ENCODE results near the gene HSD17B1.

The HSD17B1 gene

DNA sequence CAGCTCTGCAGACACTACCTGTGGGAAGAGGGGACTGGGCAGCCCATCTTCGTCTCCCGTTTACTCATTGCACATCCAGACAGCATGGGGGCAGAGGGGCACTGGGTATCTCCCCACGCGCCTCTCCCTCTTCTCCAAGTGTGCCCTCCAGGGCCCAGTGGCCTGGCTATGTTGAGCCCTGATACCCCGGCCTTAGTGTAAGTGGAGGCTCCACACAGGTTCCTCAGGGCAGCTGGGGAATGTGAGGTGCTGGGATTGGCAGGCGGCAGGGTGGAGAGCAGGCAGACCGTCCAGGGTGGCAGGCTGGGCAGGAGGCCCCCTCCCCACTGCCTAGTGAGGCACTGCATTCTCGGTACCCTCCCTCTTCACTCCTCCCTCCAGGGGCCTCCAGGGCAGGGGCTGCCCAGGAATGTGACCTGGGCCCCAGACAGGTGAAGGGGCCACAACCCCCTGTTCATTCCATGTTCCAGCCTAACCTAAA lies 29.9 kb upstream of the HSD17B1 start:
- no peak overlapping the region for H3K4me3 ChIP-seq (ENCODE audit: low read length, poor library complexity, severe bottlenecking)
- no peaks in the 10 kb centered on the region for H3K9me2 ChIP-seq (replicated peaks; ENCODE audit: low read depth, low read length)
- H3K4me1 ChIP-seq (ENCODE audit: insufficient read depth, low read length, poor library complexity, severe bottlenecking) = peaks cover 23% of the 10 kb centered on the region
- no peak overlapping the region for H3K4me2 ChIP-seq (ENCODE audit: low read depth, low read length, poor library complexity, severe bottlenecking)
- no peaks in the 10 kb centered on the region for H4K20me1 ChIP-seq (ENCODE audit: insufficient read depth, low read length, poor library complexity, severe bottlenecking)
- no peaks in the 10 kb centered on the region for H3K79me2 ChIP-seq (ENCODE audit: insufficient read depth, low read length)
- no peak overlapping the region for H2AFZ ChIP-seq (ENCODE audit: low read length)
- no peaks in the 10 kb centered on the region for H3K36me3 ChIP-seq (ENCODE audit: insufficient read depth, low read length)
- no peaks in the 10 kb centered on the region for H3K27me3 ChIP-seq (ENCODE audit: insufficient read depth, low read length, poor library complexity, severe bottlenecking)
- no peak overlapping the region for H3K9ac ChIP-seq (ENCODE audit: low read depth, low read length, poor library complexity, severe bottlenecking)
- H3K9me3 ChIP-seq (ENCODE audit: insufficient read depth, low read depth, low read length) = no peaks in the 10 kb centered on the region
- H3F3A ChIP-seq (ENCODE audit: low read depth) = no peaks in the 10 kb centered on the region
- TF ChIP-seq EZH2phosphoT487 (IDR thresholded peaks at IDR 0.05; ENCODE audit: borderline replicate concordance) = no peak
- TF ChIP-seq, protein P1, sequence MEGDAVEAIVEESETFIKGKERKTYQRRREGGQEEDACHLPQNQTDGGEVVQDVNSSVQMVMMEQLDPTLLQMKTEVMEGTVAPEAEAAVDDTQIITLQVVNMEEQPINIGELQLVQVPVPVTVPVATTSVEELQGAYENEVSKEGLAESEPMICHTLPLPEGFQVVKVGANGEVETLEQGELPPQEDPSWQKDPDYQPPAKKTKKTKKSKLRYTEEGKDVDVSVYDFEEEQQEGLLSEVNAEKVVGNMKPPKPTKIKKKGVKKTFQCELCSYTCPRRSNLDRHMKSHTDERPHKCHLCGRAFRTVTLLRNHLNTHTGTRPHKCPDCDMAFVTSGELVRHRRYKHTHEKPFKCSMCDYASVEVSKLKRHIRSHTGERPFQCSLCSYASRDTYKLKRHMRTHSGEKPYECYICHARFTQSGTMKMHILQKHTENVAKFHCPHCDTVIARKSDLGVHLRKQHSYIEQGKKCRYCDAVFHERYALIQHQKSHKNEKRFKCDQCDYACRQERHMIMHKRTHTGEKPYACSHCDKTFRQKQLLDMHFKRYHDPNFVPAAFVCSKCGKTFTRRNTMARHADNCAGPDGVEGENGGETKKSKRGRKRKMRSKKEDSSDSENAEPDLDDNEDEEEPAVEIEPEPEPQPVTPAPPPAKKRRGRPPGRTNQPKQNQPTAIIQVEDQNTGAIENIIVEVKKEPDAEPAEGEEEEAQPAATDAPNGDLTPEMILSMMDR (conservative IDR thresholded peaks at IDR 0.05; ENCODE audit: low read length) = no peak

DNA sequence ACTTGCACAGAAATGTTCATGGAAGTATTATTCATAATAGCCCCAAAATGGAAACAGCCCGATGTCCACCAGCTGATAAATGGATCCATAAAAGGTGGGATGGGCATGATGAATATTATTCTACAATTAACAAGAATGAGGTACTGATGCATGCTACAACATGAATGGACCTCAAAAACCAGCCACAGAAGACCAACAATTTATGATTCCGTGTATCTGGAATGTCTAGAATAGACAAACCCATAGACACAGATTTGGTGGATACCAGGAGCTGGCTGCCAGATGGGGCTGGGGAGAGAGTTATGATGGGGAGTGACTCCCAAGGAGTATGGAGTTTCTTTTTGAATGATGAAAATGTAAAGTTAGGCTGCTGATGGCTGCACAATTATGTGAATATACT lies 27.5 kb upstream of the HSD17B1 start:
- TF ChIP-seq, protein P1 (conservative IDR thresholded peaks at IDR 0.05; ENCODE audit: low read length) = no peak
- TF ChIP-seq EZH2phosphoT487 (IDR thresholded peaks at IDR 0.05; ENCODE audit: borderline replicate concordance) = no peak
- Histone ChIP-seq H4K20me1 (ENCODE audit: insufficient read depth, low read length, poor library complexity, severe bottlenecking) (no peaks in the 10 kb centered on the region), H3K79me2 (ENCODE audit: insufficient read depth, low read length) (no peaks in the 10 kb centered on the region), H3K4me3 (ENCODE audit: low read length, poor library complexity, severe bottlenecking) (no peak overlapping the region), H3K4me1 (ENCODE audit: insufficient read depth, low read length, poor library complexity, severe bottlenecking) (peaks cover 17% of the 10 kb centered on the region), H3K27me3 (ENCODE audit: insufficient read depth, low read length, poor library complexity, severe bottlenecking) (no peaks in the 10 kb centered on the region), H3K9me3 (ENCODE audit: insufficient read depth, low read depth, low read length) (no peaks in the 10 kb centered on the region), H2AFZ (ENCODE audit: low read length) (no peak overlapping the region), H3K36me3 (ENCODE audit: insufficient read depth, low read length) (no peaks in the 10 kb centered on the region), H3F3A (ENCODE audit: low read depth) (peaks cover 3% of the 10 kb centered on the region; the same call in 1 of the 2 replicates), H3K9ac (ENCODE audit: low read depth, low read length, poor library complexity, severe bottlenecking) (no peak overlapping the region), H3K4me2 (ENCODE audit: low read depth, low read length, poor library complexity, severe bottlenecking) (no peak overlapping the region), H3K9me2 (replicated peaks; ENCODE audit: low read depth, low read length) (no peaks in the 10 kb centered on the region)

DNA sequence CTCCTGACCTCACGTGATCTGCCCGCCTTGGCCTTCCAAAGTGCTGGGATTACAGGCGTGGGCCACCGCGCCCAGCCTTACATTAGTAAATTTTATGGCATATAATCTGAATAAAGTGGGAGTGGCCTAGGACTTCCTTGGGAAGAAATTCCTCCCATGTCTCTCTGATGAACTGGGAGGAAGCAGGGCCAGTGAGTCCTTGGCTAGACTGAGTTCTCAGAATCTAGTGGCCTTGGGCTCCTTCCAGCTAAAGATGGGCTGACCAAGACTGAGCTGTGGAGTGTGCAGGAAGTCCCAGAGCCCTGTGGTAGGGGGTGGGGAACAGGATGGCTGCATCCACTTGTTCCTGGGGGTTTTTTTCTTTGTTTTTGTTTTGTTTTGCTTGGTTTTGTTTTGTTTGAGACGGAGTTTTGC lies 26.7 kb upstream of the HSD17B1 start:
- H3K9me2 ChIP-seq (replicated peaks; ENCODE audit: low read depth, low read length) = no peaks in the 10 kb centered on the region
- no peak for TF ChIP-seq EZH2phosphoT487 (IDR thresholded peaks at IDR 0.05; ENCODE audit: borderline replicate concordance)
- TF ChIP-seq, protein P1 (conservative IDR thresholded peaks at IDR 0.05; ENCODE audit: low read length) = no peak
- H3K9me3 ChIP-seq (ENCODE audit: insufficient read depth, low read depth, low read length) = no peaks in the 10 kb centered on the region
- H3K4me2 ChIP-seq (ENCODE audit: low read depth, low read length, poor library complexity, severe bottlenecking) = no peak overlapping the region
- H3K9ac ChIP-seq (ENCODE audit: low read depth, low read length, poor library complexity, severe bottlenecking) = no peak overlapping the region
- no peaks in the 10 kb centered on the region for H3K27me3 ChIP-seq (ENCODE audit: insufficient read depth, low read length, poor library complexity, severe bottlenecking)
- H4K20me1 ChIP-seq (ENCODE audit: insufficient read depth, low read length, poor library complexity, severe bottlenecking) = no peaks in the 10 kb centered on the region
- peaks cover 11% of the 10 kb centered on the region for H3F3A ChIP-seq (ENCODE audit: low read depth)
- H3K79me2 ChIP-seq (ENCODE audit: insufficient read depth, low read length) = no peaks in the 10 kb centered on the region
- no peak overlapping the region for H2AFZ ChIP-seq (ENCODE audit: low read length)
- H3K4me3 ChIP-seq (ENCODE audit: low read length, poor library complexity, severe bottlenecking) = no peak overlapping the region
- H3K4me1 ChIP-seq (ENCODE audit: insufficient read depth, low read length, poor library complexity, severe bottlenecking) = peaks cover 22% of the 10 kb centered on the region
- H3K36me3 ChIP-seq (ENCODE audit: insufficient read depth, low read length) = no peaks in the 10 kb centered on the region
